Fibroblast of pulmonary artery (primary cell): ENCODE results near the gene CYRIA.
A peak's percentile ranks its signal among the peaks of the same experiment; 100 is the strongest.

ENCODE experiments used
- DNase-seq: peaks from one replicate; pipeline ENCODE4 v3.0.0-alpha.2; 2010; ENCODE audit warnings: low read depth
- H3K4me3 ChIP-seq: replicated peaks from 2 replicates; pipeline ENCODE4 v1.5.1; 2011; ENCODE audit warnings: low read depth, mild to moderate bottlenecking, control low read depth, low read length, moderate library complexity
- CTCF ChIP-seq: IDR thresholded peaks from 2 replicates; pipeline ENCODE4 v1.5.1; 2011; ENCODE audit warnings: mild to moderate bottlenecking, control low read depth, low read length, inconsistent platforms; ENCODE audit errors: missing control alignments

Gene CYRIA

DNA sequence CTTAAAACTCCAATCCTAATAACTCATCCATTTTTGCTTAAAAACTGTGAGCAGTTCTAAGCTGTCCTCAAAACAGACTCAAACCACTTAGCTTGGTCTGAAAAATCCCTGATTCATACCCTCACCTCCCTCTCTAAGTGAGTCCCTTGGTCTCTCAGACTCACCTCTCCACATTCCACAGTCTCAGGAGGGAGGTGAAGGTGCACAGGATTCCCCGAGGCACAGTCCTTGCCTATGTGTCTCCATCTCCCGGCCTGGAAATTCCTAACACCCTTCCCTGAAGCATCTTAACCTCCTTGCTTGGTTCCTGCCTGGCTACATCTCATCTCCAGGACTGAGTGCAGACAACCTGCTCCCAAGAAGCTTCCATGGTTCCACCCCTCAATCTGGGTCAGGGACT lies 45.0 kb downstream of the CYRIA start:
- no peak for TF ChIP-seq CTCF
- DNase-seq = no peak
- H3K4me3 ChIP-seq = no peak overlapping the region

DNA sequence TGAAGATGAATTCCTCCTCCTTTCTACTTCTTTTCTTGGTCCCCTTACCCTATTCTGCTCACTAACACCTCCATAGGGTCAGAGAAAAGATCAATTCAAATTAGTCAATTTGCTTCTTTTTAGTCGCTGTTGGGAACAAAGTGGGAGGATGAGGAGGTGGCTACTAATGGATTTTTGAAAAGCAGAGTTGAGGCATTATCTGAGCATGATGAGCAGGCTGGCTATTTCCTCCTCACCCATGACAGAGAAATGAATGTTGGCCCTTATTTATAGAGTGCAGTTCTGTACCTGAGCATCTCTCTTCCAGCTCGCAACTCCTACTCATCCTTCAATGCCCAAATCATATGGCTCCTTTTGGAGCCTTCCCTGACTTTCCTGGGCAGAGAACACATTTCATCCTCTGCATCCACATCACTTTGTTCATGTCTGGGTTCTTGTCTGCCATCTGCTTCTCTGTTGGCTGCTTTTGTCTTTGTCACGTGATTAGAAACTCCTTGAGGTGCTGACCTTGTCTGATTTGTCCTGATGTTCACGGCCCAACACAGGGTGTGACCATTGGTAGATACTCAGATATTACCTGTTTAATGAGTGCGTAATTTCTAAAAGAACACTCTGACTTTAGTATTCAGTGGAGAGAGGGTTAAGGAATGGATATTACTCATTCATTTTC lies 45.9 kb downstream of the CYRIA start:
- no peak for DNase-seq
- TF ChIP-seq CTCF = no peak
- H3K4me3 ChIP-seq = no peak overlapping the region

GRCh38 chr2:16617282-16618266 lies 48.1 kb downstream of the CYRIA start:
- DNase-seq = peak; percentile 71
- TF ChIP-seq CTCF = peak; percentile 70
- no peak overlapping the region for H3K4me3 ChIP-seq
